GM23248 (cell line): ENCODE measurements around the gene TMEM25. TPM values are rescaled to one million over a fixed set of nuclear protein-coding genes. Genes with fewer than 3 reads are reported as not detected.

Experiments
- DNase-seq: peaks from one replicate; pipeline ENCODE4 v3.0.0-alpha.2; 2015
- H2AFZ ChIP-seq: fragments of 200-600 bp; sonication (generic); 2 replicates; pipeline ENCODE4 v1.6.1; 2016; ENCODE audit warnings: antibody characterized with exemption
- H3F3A ChIP-seq: fragments of 200-600 bp; sonication (generic); 2 replicates; pipeline ENCODE4 v1.6.1; 2016; ENCODE audit warnings: mild to moderate bottlenecking, antibody characterized with exemption, mixed run types; ENCODE audit not compliant: insufficient read depth
- H3K27ac ChIP-seq: fragments of 200-600 bp; sonication (generic); 2 replicates; pipeline ENCODE4 v1.5.1; 2016; ENCODE audit warnings: mild to moderate bottlenecking
- H3K27me3 ChIP-seq: fragments of 200-600 bp; sonication (generic); replicated peaks from 2 replicates; pipeline ENCODE4 v1.6.1; 2016; ENCODE audit warnings: mild to moderate bottlenecking; ENCODE audit not compliant: insufficient read depth
- H3K36me3 ChIP-seq: fragments of 200-600 bp; sonication (generic); 2 replicates; pipeline ENCODE4 v1.6.1; 2016; ENCODE audit warnings: low read depth, mild to moderate bottlenecking
- H3K4me1 ChIP-seq: fragments of 200-600 bp; sonication (generic); 2 replicates; pipeline ENCODE4 v1.6.1; 2016; ENCODE audit warnings: mild to moderate bottlenecking; ENCODE audit not compliant: insufficient read depth
- H3K4me2 ChIP-seq: fragments of 200-600 bp; sonication (generic); one replicate; pipeline ENCODE4 v1.6.1; 2016; ENCODE audit warnings: mild to moderate bottlenecking; ENCODE audit not compliant: unreplicated experiment
- H3K4me3 ChIP-seq: fragments of 200-600 bp; sonication (generic); 2 replicates; pipeline ENCODE4 v1.5.1; 2016; ENCODE audit warnings: mild to moderate bottlenecking
- H3K79me2 ChIP-seq: fragments of 200-600 bp; sonication (generic); 2 replicates; pipeline ENCODE4 v1.6.1; 2016; ENCODE audit warnings: mild to moderate bottlenecking; ENCODE audit not compliant: insufficient read depth
- H3K9ac ChIP-seq: fragments of 200-600 bp; sonication (generic); 2 replicates; pipeline ENCODE4 v1.6.1; 2016; ENCODE audit warnings: mild to moderate bottlenecking
- H3K9me2 ChIP-seq: fragments of 200-600 bp; sonication (generic); 2 replicates; pipeline ENCODE4 v1.6.1; 2016; ENCODE audit warnings: mixed run types, mild to moderate bottlenecking, moderate library complexity; ENCODE audit not compliant: insufficient read depth
- H3K9me3 ChIP-seq: fragments of 200-600 bp; sonication (generic); one replicate; pipeline ENCODE4 v1.6.1; 2017; ENCODE audit warnings: low read depth
- H4K20me1 ChIP-seq: fragments of 200-600 bp; sonication (generic); 2 replicates; pipeline ENCODE4 v1.6.0; 2016; ENCODE audit not compliant: insufficient read depth
- EZH2 ChIP-seq: fragments of 200-600 bp; sonication (generic); IDR thresholded peaks from 2 replicates; pipeline ENCODE4 v1.6.1; 2018; ENCODE audit warnings: antibody characterized with exemption, mild to moderate bottlenecking; ENCODE audit not compliant: insufficient read depth, poor library complexity, severe bottlenecking
- EZH2phosphoT487 ChIP-seq: fragments of 200-600 bp; sonication (generic); IDR thresholded peaks from 2 replicates; pipeline ENCODE4 v1.6.1; 2018; ENCODE audit warnings: antibody characterized with exemption, moderate library complexity, mild to moderate bottlenecking, low read depth; ENCODE audit not compliant: insufficient read depth
- WGBS, 2 experiments: methylation state at CpG; one replicate each; pipeline ENCODE4 v1.1.6; 2015 to 2017; ENCODE audit warnings: low lambda C conversion rate in 2 of 2, low coverage in 1 of 2; ENCODE audit errors: missing lambda C conversion rate in 2 of 2; 5-methylcytosine and 5-hydroxymethylcytosine counted together
- in situ Hi-C: fragments of 300-500 bp; cut with MboI; formaldehyde crosslinking; loops from 2 replicates; pipeline ENCODE4 v1.15.0; 2020
- polyA plus RNA-seq: library from polyadenylated mRNA; unstranded; fragments of >200 nt; fragmentation: Nextera tagmentation; extraction: Ambion mirVana; gene quantifications from 2 replicates; pipeline ENCODE4 v1.2.1, GENCODE V29; 2016
- total RNA-seq: library from RNA; depleted of rRNA; stranded (reverse); fragments of >200 nt; shearing (Covaris generic); gene quantifications from 2 replicates; pipeline ENCODE4 v1.2.3, GENCODE V29; 2014

TMEM25 gene
- total and polyA plus RNA-seq, 2 experiments from 2014 or later = 7.1 to 10.6 TPM

DNA sequence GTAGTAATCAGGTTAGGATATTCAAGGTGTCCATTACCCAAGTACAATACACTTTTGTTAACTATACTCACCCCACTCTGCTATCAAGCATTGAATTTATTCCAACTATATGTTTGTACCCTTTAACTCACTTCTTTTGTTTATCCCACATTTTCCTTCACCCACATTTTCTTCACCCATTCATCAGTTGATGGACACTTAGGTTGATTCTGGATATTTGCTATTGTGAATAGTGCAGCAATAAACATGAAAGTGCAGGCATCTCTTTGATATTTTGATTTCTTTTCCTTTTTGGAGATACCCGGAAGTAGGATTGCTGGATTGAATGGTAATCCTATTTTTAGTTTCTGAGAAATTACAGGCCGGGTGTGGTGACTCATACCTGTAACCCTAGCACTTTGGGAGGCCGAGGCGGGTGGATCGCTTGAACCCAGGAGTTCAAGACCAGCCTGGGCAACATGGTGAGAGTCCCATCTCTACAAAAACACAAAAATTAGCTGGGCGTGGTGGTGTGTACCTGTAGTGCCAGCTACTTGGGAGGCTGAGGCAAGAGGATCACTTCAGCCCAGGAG lies 6.5 kb downstream of the TMEM25 start:
- in situ Hi-C loops = no loop called here
- Histone ChIP-seq H3K9ac (no peak overlapping the region), H3K4me3 (no peak overlapping the region), H3K4me1 (0 out of 2 replicates have a peak, but pooled peaks cover 5% of the 10 kb centered on the region), H3K9me3 (no peaks in the 10 kb centered on the region), H3K4me2 (no peak overlapping the region), H3F3A (peaks cover 16% of the 10 kb centered on the region), H3K36me3 (no peaks in the 10 kb centered on the region), H4K20me1 (no peaks in the 10 kb centered on the region), H3K27ac (no peak overlapping the region), H2AFZ (no peak overlapping the region), H3K27me3 (no peaks in the 10 kb centered on the region), H3K79me2 (no peaks in the 10 kb centered on the region), H3K9me2 (no peaks in the 10 kb centered on the region)
- 87 to 94% methylated on average over 6 of the region's 6 CpGs for WGBS, 2 experiments
- TF ChIP-seq EZH2phosphoT487 = no peak
- no peak for TF ChIP-seq EZH2
- no peak for DNase-seq

DNA sequence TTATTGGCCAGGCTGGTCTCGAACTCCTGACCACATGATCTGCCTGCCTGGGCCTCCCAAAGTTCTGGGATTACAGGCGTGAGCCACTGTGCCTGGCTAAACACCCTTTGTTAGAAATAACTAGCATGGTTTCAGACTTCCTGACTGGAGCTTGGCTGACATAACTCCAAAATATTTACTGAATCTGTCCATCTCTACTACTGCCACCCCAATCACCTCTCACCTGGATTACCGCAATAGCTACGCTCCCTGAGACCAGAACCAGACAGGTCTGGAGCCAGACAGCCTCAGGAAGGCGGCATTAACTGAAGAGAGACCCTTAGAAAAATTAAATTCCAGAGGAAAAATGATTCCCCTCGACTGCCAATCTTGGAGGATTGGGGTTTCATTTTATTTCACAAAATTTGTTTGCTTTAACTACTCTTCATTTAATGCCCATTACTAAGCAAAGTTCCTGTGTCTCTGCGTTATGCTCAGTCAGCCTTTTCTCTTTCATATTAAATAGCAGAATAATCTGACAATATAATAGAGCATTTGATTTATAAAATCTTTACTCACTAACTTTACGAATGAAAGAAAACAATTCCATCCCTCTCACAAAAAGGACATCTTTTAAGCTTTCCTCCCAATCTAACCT lies 13.1 kb downstream of the TMEM25 start:
- 95 to 97% methylated on average over 8 of the region's 8 CpGs for WGBS, 2 experiments
- DNase-seq = no peak
- in situ Hi-C loops = no loop called here
- Histone ChIP-seq H4K20me1 (no peaks in the 10 kb centered on the region), H3K4me3 (no peak overlapping the region), H2AFZ (no peak overlapping the region), H3K27ac (no peak overlapping the region), H3K9ac (no peak overlapping the region), H3K9me3 (no peaks in the 10 kb centered on the region), H3K4me2 (no peak overlapping the region), H3K27me3 (no peaks in the 10 kb centered on the region), H3K36me3 (no peaks in the 10 kb centered on the region), H3K9me2 (no peaks in the 10 kb centered on the region), H3K79me2 (no peaks in the 10 kb centered on the region), H3F3A (peaks cover 5% of the 10 kb centered on the region; the same call in 1 of the 2 replicates), H3K4me1 (0 out of 2 replicates have a peak, but pooled peaks cover 3% of the 10 kb centered on the region)
- TF ChIP-seq EZH2phosphoT487 = no peak

DNA sequence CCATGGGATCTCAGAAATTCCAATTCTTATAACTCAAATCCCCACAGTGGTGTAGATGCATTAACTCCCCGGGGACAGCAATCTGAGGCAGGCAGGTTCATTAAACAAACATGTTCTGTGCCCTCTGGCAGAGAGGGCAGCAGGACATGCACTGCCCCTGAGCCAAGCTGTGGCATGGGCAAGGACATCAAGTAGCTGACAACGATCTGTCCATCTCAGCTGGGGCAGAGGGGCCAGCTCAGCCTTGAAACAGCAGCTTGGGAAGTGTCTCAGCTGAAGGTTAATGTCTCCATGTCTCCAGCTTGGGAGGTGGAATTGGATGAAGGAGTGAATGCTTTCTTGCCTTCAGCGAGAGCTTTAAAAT lies 13.6 kb downstream of the TMEM25 start:
- H2AFZ ChIP-seq = no peak overlapping the region
- H3K4me1 ChIP-seq = no peaks in the 10 kb centered on the region
- H3F3A ChIP-seq = peaks cover under 1% of the 10 kb centered on the region; the same call in 1 of the 2 replicates
- no peaks in the 10 kb centered on the region for H3K36me3 ChIP-seq
- H3K4me3 ChIP-seq = no peak overlapping the region
- H3K27me3 ChIP-seq = no peaks in the 10 kb centered on the region
- H3K79me2 ChIP-seq = no peaks in the 10 kb centered on the region
- DNase-seq = no peak
- no peak overlapping the region for H3K27ac ChIP-seq
- WGBS, 2 experiments = 88 to 89% methylated on average over 3 of the region's 3 CpGs
- no peaks in the 10 kb centered on the region for H3K9me2 ChIP-seq
- TF ChIP-seq EZH2phosphoT487 = no peak
- no peaks in the 10 kb centered on the region for H4K20me1 ChIP-seq
- in situ Hi-C loops = no loop called here
- no peak overlapping the region for H3K9ac ChIP-seq
- no peaks in the 10 kb centered on the region for H3K9me3 ChIP-seq
- no peak overlapping the region for H3K4me2 ChIP-seq

DNA sequence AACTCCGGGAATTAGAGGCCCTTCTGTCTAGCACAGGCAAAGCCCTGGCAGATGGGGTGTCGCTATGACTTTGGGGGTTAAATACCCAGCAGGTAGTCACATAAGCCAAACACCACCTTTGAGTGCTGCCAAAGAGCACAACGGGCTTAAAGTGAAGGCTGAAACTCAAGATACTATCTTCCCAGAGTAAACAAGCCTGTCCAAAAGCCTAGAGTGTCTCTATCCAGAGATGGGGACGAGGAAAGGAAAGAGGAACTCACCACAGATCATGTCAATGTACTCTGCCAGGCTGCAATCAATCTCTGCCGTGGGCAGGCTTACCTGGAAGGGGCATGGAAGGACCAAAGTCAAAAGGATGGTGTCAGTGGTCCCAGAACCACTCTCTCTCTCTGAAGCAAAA lies 14.5 kb downstream of the TMEM25 start:
- H3F3A ChIP-seq = no peaks in the 10 kb centered on the region
- no peaks in the 10 kb centered on the region for H4K20me1 ChIP-seq
- H3K36me3 ChIP-seq = no peaks in the 10 kb centered on the region
- WGBS, 2 experiments = 72 to 80% methylated on average over 5 of the region's 5 CpGs
- TF ChIP-seq EZH2 (no peak), EZH2phosphoT487 (no peak)
- no peak overlapping the region for H2AFZ ChIP-seq
- no peak overlapping the region for H3K9ac ChIP-seq
- in situ Hi-C loops = no loop called here
- H3K27me3 ChIP-seq = no peaks in the 10 kb centered on the region
- no peak overlapping the region for H3K4me2 ChIP-seq
- no peak overlapping the region for H3K27ac ChIP-seq
- H3K4me3 ChIP-seq = no peak overlapping the region
- no peaks in the 10 kb centered on the region for H3K9me3 ChIP-seq
- no peaks in the 10 kb centered on the region for H3K4me1 ChIP-seq
- H3K79me2 ChIP-seq = no peaks in the 10 kb centered on the region
- DNase-seq = no peak
- H3K9me2 ChIP-seq = no peaks in the 10 kb centered on the region

DNA sequence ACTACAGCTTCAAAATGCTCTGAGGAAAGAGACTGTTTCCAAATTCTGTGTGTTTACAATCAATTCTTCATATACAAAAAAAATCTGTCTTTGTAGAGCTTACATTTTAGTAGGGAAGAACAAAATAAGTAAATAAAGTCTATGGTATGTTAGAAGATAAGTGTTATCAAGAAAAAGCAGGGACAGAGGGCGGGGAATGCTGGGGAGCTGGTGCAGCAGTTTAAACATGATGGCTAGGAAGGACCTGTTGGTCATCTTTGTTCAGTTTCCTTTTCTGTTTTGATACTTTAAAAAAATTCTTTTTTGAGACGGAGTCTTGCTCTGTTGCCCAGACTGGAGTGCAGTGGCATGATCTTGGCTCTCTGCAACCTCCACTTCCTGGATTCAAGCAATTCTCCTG lies 16.1 kb downstream of the TMEM25 start:
- 91 to 98% methylated on average over 2 of the region's 2 CpGs for WGBS, 2 experiments
- no peak overlapping the region for H3K4me3 ChIP-seq
- H3K27ac ChIP-seq = no peak overlapping the region
- H3F3A ChIP-seq = no peaks in the 10 kb centered on the region
- no peaks in the 10 kb centered on the region for H3K79me2 ChIP-seq
- in situ Hi-C loops = no loop called here
- H3K4me2 ChIP-seq = no peak overlapping the region
- H4K20me1 ChIP-seq = no peaks in the 10 kb centered on the region
- no peak for DNase-seq
- H3K9me2 ChIP-seq = no peaks in the 10 kb centered on the region
- no peaks in the 10 kb centered on the region for H3K9me3 ChIP-seq
- no peak overlapping the region for H2AFZ ChIP-seq
- no peak for TF ChIP-seq EZH2phosphoT487
- no peak for TF ChIP-seq EZH2
- H3K4me1 ChIP-seq = no peaks in the 10 kb centered on the region
- H3K9ac ChIP-seq = no peak overlapping the region
- peaks cover 2% of the 10 kb centered on the region; the same call in 1 of the 2 replicates for H3K36me3 ChIP-seq
- H3K27me3 ChIP-seq = no peaks in the 10 kb centered on the region
